ENCODE measurements around the gene KISS1. TPM values are rescaled to one million over a fixed set of nuclear protein-coding genes. Genes with fewer than 3 reads are reported as not detected.

Gene KISS1
- polyA plus RNA-seq, 1 donor (not counting 4 experiments of a cell fraction or from before 2014, with no cell fraction given) = not detected

DNA sequence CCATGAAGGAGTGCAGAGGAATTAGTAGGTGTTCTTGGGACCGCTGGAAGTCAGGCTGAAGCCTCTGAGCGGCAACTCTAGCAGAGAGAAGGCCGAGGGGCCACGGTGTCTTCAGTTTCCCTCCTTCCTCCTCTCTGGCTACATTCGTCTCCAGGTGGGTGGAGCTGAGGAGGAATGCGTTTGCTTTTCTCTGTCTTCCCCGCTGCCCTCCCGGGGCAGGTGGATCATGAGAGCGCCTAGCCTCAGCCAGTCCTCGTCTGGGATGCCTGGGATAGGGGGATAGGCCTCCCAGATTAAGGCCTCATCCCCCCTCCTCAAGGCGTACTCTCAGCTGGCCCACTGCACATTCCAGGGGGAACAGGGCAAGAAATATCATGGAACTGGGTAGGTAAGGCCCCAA, 25.0 kb upstream of the KISS1 start:
- Histone ChIP-seq H2AFZ (ENCODE audit: control insufficient read depth, low read length) (no peak overlapping the region), H3K9me1 (ENCODE audit: control insufficient read depth, extremely low read depth, insufficient read depth, low read length) (no peaks in the 10 kb centered on the region), H3K79me2 (ENCODE audit: control insufficient read depth, insufficient read depth, low read length) (no peaks in the 10 kb centered on the region), H3K9me3 (ENCODE audit: control insufficient read depth, low read depth, low read length) (no peaks in the 10 kb centered on the region), H4K20me1 (ENCODE audit: control insufficient read depth, extremely low read depth, insufficient read depth, low read length) (no peaks in the 10 kb centered on the region), H3K4me2 (ENCODE audit: control insufficient read depth, extremely low read depth, insufficient read depth, low read depth, low read length) (no peak overlapping the region), H3K27me3 (ENCODE audit: control insufficient read depth, extremely low read depth, insufficient read depth, low read length) (no peaks in the 10 kb centered on the region), H3K36me3 (ENCODE audit: control insufficient read depth in 2 of 2, extremely low read depth in 1 of 2, insufficient read depth in 2 of 2, low read length in 2 of 2) (peaks cover 0 to 3% of the 10 kb centered on the region in 2 experiments), H3K4me1 (ENCODE audit: control insufficient read depth, extremely low read depth, insufficient read depth, low read length) (peaks cover 15% of the 10 kb centered on the region), H3K4me3 (ENCODE audit: control insufficient read depth in 2 of 3, extremely low read depth in 1 of 3, insufficient read depth in 2 of 3, low read depth in 1 of 3, low read length in 3 of 3) (no peak overlapping the region), H3K27ac (ENCODE audit: control insufficient read depth, insufficient read depth, low read length) (no peak overlapping the region), H3K9ac (ENCODE audit: control insufficient read depth, extremely low read depth, insufficient read depth, low read length) (no peak overlapping the region)
- FAIRE-seq = no peak
- no peak for DNase-seq (ENCODE audit: low read depth, low spot score)
- dilution Hi-C loops (cut with MboI; ENCODE audit: extremely low pct_ligation_motif_present, low sequenced_read_pairs) = no loop called here
- TF ChIP-seq, protein P1, sequence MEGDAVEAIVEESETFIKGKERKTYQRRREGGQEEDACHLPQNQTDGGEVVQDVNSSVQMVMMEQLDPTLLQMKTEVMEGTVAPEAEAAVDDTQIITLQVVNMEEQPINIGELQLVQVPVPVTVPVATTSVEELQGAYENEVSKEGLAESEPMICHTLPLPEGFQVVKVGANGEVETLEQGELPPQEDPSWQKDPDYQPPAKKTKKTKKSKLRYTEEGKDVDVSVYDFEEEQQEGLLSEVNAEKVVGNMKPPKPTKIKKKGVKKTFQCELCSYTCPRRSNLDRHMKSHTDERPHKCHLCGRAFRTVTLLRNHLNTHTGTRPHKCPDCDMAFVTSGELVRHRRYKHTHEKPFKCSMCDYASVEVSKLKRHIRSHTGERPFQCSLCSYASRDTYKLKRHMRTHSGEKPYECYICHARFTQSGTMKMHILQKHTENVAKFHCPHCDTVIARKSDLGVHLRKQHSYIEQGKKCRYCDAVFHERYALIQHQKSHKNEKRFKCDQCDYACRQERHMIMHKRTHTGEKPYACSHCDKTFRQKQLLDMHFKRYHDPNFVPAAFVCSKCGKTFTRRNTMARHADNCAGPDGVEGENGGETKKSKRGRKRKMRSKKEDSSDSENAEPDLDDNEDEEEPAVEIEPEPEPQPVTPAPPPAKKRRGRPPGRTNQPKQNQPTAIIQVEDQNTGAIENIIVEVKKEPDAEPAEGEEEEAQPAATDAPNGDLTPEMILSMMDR (optimal IDR thresholded peaks at IDR 0.05 in 1 of 3, IDR thresholded peaks at IDR 0.05 in 1 of 3, conservative IDR thresholded peaks at IDR 0.05 in 1 of 3; ENCODE audit: extremely low read depth in 1 of 3, insufficient read depth in 2 of 3, low read length in 3 of 3) = no peak
- TF ChIP-seq EZH2 (IDR thresholded peaks at IDR 0.05; ENCODE audit: low read length) = no peak

DNA sequence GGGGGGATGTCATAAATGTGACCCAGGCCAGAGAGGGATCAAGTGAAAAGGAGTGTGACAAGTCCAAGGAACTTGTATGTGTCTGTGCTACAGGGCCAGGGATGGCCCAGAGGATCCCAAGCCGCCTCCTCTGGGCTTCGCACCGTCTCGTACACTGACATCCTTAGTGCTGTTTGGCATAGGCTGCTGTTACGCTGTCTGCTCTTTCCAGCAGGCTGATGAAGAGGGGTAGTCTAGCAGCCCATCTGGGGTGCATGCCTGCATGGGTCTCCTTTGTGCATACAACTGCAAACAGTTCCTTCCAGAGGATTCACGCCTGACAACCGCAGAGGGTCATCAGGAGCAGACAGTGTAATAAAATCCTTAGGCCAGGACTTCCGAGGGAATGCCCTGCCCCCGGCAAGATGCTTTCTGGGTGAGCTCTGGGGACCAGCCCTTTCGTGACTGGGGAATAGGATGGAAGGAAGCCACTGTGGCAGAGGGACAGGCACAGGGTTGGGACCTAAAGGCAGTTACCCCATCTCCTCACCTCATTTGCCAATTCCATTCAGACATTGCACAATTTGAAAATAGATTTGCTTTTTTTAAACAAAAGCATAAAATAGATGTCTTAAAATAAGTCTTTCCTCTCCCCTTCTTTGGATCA, 23.8 kb upstream of the KISS1 start:
- H3K27me3 ChIP-seq (ENCODE audit: control insufficient read depth, extremely low read depth, insufficient read depth, low read length) = no peaks in the 10 kb centered on the region
- no peak overlapping the region for H3K4me3 ChIP-seq (ENCODE audit: control insufficient read depth in 2 of 3, extremely low read depth in 1 of 3, insufficient read depth in 2 of 3, low read depth in 1 of 3, low read length in 3 of 3)
- peaks cover 0 to 3% of the 10 kb centered on the region in 2 experiments for H3K36me3 ChIP-seq (ENCODE audit: control insufficient read depth in 2 of 2, extremely low read depth in 1 of 2, insufficient read depth in 2 of 2, low read length in 2 of 2)
- no peaks in the 10 kb centered on the region for H3K79me2 ChIP-seq (ENCODE audit: control insufficient read depth, insufficient read depth, low read length)
- DNase-seq (ENCODE audit: low read depth, low spot score) (no peak), FAIRE-seq (no peak)
- TF ChIP-seq EZH2 (IDR thresholded peaks at IDR 0.05; ENCODE audit: low read length) = no peak
- TF ChIP-seq, protein P1 (optimal IDR thresholded peaks at IDR 0.05 in 1 of 3, IDR thresholded peaks at IDR 0.05 in 1 of 3, conservative IDR thresholded peaks at IDR 0.05 in 1 of 3; ENCODE audit: extremely low read depth in 1 of 3, insufficient read depth in 2 of 3, low read length in 3 of 3) = no peak
- H3K27ac ChIP-seq (ENCODE audit: control insufficient read depth, insufficient read depth, low read length) = no peak overlapping the region
- peaks cover 4% of the 10 kb centered on the region for H3K4me1 ChIP-seq (ENCODE audit: control insufficient read depth, extremely low read depth, insufficient read depth, low read length)
- dilution Hi-C loops (cut with MboI; ENCODE audit: extremely low pct_ligation_motif_present, low sequenced_read_pairs) = no loop called here
- no peak overlapping the region for H3K9ac ChIP-seq (ENCODE audit: control insufficient read depth, extremely low read depth, insufficient read depth, low read length)
- no peak overlapping the region for H2AFZ ChIP-seq (ENCODE audit: control insufficient read depth, low read length)
- no peaks in the 10 kb centered on the region for H3K9me3 ChIP-seq (ENCODE audit: control insufficient read depth, low read depth, low read length)
- H3K9me1 ChIP-seq (ENCODE audit: control insufficient read depth, extremely low read depth, insufficient read depth, low read length) = no peaks in the 10 kb centered on the region
- no peak overlapping the region for H3K4me2 ChIP-seq (ENCODE audit: control insufficient read depth, extremely low read depth, insufficient read depth, low read depth, low read length)
- no peaks in the 10 kb centered on the region for H4K20me1 ChIP-seq (ENCODE audit: control insufficient read depth, extremely low read depth, insufficient read depth, low read length)
